Stimulated activated CD8-positive, alpha-beta memory T cell treated with anti-CD3 and anti-CD28 coated beads, Interleukin-2, amount 100 ng/mL, for 48 hours (primary cell): ENCODE results near the gene NCF4.

Experiments used
- DNase-seq, 2 donors: peaks; one replicate each; pipeline ENCODE4 v3.0.0-alpha.2; 2020; ENCODE audit warnings: low read depth in 2 of 2

NCF4 gene

DNA sequence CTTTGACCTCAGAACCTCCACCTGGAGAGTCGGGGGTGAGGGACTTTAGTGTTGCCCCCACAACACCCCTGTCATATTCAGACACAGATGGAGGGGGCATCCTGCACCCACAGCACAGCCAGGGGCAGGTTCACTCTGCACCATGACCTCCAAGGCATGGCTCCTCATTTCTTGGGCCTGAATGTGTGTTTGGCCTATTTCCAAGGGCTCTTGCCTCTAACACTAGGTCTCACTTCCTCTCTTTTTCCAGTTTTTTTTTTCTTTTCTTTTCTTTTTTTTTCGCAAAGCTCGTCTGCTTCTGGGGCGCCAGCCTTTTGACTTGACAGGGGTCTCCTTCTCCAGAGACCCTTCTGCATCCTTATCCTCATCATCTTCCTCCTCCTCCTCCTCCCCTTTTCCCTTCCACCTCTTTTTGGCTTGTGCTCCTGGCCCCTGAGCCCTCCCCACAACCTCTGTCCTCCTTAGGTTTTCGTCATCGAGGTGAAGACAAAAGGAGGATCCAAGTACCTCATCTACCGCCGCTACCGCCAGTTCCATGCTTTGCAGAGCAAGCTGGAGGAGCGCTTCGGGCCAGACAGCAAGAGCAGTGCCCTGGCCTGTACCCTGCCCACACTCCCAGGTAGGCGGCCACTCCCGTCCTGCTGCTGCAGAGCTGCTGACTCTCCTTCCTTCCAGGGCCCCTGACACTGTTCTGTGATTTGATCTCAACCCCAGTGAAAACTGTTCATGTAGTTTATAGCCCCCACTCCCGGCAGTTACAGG, 3.8 kb downstream of the NCF4 start:
- no peak for DNase-seq

DNA sequence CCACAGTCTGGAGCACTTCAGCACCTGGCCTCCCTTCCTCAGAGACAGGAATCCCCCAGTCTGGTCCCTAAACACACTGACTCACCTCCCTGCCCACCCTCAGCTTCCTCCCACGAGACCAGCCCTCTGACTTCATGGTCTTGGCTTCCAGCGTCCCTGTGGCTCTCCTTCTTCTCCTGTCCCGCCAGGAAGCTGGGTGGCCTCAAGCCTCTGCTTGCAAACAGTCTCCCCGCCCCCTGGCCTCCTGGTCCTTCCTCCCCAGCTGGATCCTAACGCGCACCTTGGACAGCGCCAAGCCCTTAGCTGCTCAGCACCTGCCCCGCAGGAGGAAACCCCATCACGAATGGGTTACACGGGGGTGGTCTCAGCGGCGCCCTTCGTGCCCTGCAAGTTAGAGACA, 4.5 kb downstream of the NCF4 start:
- no peak for DNase-seq

DNA sequence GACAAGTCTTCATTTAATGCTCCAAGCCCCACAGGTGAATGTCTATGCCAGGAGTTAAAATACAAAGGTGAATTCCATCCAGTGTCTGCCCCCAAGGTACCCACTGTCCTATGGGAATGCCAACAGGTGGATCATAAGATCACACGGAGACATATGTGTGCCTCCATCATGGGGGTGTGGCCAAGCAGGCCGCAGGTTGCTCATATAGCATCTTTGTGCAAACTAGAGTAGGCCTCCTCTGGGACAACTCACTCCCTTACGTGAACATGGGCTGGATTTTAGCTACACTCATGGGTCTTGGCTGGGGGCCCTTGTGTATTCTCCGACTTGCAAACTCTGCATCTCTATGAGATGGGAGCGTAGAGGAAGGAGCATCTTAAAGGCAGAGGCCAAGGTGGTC, 6.9 kb downstream of the NCF4 start:
- no peak for DNase-seq

DNA sequence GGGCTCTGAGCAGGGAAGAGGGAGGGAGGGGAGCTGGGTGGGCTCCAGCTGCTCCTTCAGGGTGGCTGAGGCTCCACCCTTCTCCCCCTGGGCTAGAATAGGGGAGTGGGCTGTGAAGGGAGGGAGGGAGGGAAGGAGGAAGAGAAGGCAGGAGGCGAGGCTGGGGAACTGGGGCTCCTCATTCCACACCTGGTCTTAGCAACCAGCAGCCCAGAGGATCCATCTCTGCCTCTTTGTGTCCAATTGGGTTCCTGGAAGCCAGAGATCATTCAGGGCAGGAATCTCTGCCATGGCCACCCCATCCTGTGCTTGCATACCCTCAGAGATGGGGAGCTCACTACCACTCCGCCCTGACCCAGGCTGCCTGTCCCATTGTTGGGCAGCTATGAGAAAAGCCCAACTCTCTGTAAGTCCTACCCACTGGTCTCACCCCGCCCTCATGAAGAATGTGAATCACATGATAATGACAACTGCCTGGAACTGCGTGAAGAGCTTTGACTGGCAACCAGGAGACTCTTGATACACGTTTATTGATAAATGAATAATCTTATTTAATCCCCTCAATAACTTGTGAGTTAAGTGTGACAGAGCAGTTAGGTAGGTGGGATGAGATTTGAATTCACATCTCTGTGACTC, 7.9 kb downstream of the NCF4 start:
- no peak for DNase-seq

DNA sequence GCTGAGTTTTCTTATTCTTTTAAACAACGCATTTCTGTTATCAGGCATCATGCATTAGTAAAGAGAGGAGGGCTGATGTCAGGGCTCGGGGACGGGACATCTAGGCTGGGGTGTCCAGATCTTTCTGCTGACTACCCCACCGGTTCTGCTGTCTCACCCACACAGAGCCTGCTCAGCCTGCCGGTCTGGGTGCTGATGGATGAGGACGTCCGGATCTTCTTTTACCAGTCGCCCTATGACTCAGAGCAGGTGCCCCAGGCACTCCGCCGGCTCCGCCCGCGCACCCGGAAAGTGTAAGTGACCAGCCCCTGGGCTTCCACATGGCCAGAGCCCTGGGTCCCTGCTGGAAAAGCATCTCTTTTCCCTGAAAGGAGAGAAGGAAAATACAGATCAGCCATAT, 9.4 kb downstream of the NCF4 start:
- DNase-seq, result no peak

DNA sequence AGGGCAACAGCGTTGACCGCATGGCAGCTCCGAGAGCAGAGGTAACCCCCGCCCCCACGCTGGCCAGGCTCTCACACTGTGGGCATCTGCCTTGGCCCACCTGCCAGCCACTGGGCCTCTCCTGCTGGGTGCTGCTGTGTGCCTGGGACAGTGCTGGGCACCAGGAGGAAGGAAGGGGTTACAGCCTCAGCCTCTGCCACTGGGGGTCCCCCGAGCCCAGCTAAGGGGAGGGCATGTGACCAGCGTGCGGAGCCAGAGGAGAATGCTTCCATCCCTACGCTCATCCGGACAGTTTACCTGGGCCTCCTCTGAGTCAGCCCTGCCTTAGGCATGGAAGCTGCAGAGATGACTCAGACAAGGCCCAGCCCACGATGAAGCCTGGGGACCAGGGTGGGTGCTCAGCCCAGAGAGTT, 10.9 kb downstream of the NCF4 start:
- no peak for DNase-seq

DNA sequence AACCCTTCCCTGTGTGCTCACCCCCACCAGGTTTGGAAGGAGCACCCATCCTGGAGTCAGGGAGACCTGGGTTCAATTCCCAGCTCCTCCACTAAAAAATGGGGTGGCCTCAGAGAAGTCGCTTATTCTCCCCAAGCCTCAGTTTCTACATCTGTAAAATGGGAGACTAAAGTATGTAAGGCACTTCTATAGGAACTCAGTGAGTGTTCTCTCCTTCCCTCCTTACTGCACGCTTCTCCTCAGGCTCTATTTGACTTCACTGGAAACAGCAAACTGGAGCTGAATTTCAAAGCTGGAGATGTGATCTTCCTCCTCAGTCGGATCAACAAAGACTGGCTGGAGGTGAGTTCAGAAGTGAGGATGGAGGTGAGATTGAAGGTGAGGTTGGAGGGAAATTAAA, 11.3 kb downstream of the NCF4 start:
- DNase-seq, result no peak

DNA sequence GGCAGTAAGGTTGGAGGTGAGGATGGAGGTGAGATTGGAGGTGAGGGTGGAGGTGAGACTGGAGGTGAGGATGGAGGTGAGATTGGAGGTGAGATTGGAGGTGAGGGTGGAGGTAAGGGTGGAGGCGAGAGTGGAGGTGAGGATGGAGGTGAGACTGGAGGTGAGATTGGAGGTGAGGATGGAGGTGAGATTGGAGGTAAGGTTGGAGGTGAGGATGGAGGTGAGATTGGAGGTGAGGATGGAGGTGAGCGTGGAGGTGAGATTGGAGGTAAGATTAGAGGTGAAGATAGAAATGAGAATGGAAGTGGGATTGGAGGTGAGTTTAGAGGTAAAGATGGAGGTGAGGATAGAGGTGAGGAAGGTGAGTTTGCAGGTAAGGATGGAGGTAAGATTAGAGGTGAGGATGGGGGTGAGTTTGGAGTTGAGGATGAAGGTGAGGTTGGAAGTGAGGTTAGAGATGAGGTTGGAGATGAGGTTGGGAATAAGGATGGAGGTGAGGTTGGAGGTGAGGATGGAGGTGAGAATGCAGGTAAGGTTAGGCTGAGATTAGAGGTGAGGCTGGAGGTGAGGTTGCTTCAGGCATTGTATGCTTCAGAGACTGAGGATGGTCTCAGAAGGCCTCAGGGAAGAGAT, 12.2 kb downstream of the NCF4 start:
- no peak for DNase-seq

DNA sequence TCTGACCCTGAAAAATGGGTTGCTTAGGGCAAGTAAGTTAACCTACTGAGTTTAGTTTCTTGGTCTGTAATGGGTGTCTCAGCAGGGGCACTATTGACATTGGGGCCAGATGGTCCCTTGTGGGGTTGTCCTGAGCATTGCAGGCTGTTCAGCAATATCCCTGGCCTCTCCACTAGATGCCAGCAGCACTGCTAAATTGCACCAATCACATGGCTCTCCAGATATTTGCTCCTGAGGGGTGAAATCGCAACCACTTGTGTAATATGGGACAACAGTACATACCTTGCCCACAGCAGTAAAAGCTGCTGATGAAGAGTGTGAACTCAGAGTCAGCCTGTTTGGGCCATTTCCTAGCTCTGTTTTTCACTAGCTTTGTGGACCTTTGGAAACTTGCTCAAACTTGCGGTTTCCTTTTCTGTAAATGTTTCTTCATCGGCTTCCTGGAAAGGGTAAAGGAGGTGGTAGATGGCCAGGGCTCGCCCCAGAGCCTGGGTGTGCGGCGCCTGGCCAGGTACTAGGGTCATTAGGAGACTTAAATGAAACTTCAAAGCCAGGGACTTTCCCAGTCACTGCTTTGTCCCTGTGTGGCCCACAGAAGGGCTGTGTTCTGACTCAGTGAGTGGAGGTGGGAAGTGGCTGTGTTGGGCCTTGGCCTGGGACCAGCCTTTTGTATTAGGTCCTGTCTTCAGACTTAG, 13.0 kb downstream of the NCF4 start:
- peak; percentile 28 to 42 for DNase-seq

DNA sequence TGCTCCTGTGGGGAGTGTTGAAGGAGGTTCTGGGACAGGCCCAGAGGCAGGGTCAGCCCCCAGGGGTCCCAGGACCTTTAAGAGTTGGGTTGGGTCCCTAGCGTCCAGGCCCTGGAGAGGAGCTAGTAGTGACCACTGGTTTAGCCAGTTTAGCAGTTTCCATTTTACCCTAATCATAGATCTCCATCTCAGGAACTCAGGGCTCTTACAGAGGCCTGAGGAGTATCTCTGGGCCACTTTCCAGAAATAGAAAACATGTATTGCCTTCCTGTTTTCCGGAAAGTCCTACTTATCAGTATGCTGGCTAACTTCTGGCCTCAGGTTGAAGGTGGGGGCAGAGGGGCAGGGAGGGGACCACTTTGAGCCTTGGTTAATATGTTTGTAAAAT, 13.5 kb downstream of the NCF4 start:
- no peak for DNase-seq

DNA sequence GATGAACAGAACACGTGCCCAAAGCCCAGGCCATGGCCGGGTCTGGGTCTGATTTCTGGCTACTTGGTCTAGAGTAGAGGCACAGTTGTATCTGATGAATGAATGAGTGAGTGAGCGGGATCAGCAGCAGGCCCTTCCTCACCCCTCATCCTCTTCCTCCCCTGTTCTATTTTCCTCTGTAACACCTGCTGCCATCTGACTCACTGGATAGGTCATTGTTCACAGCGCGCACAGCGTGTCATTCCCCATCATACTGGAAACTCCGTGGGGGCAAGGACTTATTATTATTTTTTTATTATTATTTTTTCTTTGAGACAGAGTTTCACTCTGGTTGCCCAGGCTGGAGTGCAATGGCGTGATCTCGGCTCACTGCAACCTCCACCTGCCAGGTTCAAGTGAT, 13.9 kb downstream of the NCF4 start:
- no peak for DNase-seq

DNA sequence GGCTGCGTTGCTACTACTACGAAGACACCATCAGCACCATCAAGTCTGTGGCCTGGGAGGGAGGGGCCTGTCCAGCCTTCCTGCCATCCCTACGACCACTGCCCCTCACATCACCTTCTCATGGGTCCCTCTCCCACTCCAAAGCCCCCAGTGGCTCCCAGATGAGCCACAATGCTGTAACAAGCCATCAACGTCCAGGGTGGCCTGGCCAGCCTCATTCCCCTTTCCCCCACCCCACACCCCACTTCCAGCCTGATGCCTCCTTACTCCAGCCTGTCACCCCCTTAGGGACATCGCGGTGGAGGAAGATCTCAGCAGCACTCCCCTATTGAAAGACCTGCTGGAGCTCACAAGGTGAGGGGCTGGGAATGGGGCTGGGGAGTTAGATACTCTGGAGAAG, 14.9 kb downstream of the NCF4 start:
- no peak for DNase-seq

DNA sequence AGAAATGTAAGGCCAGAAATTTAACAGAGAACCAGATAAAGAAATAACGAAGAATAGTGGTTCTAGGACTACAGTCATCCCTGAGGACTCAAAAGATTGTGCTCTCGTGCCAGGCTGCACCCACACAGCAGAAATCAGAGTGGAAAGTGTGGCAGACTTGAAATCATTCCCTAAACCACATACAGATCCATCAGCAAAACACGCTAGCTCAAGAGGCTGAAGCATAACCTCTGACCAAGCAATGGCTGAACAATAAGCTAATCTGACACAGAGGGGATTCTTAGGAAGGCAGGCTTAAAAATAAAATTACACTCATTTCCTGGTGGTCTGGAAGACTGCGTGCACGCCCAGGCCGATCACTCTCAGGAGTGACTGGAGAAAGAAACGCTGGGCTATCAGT, 19.0 kb downstream of the NCF4 start:
- DNase-seq, result no peak

DNA sequence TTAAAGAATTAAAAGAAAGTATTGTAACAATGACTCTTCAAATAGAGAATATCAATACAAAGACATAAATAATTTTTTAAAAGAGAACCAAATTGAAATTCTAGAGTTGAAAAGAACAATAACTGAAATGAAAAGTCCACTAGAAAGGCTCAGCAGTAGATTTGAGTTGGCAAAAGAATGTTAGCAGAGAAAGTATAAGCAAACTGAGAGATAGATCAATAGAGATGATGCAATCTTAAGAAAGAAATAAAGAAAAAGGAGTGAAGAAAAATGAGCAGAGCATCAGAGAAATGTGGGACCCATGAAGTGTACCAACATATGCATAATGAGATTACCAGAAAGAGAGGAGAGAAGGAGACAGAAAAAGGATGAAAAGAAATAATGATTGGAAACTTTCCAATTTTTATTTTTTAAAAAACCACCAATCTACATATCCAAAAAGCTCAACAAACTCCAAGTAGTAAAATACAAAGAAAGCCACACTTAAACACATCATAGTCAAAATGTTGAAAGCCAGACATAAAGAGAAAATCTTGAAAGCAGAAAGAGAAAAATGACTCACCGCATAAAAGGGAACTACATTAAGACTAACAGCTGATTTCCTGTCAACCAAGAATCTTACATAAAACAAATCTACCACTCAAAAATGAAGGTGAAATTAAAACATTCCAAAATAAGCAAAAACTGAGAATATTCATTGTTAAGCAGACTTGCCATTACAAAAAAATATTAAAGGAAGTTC, 20.9 kb downstream of the NCF4 start:
- DNase-seq, result no peak

DNA sequence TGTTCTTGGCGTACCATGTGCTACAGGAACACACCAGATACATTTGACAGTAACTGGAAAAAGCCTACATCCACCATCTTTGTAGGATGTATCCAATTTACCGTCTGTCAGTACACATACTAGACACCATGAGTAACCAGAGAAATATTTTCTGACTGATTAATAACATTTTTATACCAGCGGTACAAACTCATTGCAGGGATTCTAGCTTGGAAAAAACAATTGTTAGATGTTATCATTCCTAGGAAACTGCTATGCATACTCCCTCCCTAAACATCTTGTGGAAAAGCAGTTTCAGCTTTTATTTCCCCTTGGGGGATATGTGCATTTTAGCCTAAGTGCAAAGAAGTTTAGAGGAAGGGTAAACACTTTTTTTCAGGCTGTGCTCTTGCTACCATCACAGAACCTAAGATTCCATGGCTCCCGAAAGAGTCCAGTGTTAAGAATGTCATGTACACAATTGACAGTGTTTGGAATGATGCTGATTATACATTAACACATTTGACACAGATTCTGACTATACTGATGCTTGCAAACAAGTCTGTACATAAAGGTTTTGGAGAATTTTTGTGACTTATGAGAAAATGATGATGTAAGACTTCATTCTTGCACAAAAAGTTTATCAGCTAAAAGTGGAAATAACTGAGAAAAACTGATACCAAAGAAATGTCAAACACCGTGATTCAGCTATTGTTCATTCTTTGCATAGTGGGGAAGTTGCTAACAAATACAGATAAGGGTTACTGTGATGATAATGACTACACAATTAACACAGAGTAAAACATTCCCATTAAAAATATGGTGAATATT, 23.7 kb downstream of the NCF4 start:
- no peak for DNase-seq

DNA sequence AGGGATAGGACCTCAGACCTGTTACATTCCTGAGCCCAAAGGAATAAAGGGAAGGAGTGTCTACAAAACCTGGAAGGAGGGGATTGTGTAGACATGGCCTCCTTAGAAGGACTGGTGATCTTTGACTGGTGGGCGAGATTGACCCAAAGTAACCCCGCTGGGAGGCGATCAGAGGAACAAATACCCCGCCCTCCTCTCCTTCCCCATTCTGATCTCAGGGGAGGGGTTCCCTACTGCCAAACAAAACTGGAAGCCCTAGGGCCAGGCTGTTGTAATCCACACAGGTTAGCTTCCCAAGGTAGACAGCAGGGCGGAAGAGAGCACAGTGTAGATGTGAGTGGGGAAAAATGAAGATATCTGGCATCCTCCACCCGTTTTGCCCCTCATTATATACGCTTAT, 24.7 kb downstream of the NCF4 start:
- DNase-seq, result no peak

DNA sequence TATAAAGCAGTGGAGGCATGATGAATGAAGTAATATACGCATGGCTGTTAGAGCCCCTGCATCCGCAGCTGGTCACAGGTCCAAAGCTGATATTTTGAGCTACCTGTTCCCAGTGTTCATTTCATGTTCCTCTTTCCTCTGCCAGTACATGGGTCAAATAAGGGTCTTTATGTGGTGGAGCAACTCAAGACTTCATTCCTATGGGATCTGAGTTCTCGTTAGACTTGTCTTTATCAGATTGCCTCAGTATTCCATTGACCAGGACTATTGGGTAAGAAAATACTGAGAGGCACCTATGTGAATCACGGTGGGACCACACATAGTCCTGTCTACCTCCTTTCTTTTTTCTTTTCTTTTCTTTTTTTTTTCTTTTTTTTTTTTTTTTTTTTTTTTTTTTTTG, 25.2 kb downstream of the NCF4 start:
- DNase-seq, result no peak

DNA sequence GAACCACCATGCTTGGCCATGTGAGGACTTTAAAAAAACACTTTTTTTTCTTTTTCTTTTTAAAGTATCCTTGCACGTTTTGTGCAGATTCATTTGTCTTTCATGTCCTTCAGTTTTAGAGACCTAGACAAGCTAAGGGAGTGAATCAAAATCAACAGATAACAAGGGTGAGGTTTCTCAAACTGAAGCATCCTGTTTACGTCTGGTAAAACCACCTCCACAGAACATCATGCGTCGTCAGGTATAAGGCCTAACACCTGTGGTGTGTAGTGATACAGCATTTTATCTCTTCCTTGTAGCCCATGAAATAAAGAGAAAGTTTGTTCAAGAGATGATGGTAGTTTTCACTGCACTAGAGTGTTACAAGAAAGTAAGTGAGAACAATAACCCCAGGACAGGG, 26.4 kb downstream of the NCF4 start:
- DNase-seq, result no peak

DNA sequence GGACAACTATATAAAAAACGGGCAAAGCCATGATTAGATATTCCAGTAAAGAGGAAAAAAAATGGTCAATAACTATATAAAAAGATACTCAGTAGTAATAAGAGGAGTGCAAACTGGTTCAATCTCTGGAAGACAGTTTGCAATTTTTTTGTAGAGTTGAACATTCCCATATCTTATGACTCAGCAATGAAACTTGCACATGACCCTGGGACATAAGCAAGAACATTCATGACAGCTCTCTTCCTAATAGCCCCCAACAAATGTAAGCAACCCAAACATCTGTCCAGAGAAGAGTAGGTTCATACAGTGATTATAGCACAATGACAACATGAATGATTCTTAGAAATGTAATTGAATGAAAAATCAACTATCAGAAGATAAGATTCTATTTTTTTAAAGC, 30.8 kb downstream of the NCF4 start:
- no peak for DNase-seq

DNA sequence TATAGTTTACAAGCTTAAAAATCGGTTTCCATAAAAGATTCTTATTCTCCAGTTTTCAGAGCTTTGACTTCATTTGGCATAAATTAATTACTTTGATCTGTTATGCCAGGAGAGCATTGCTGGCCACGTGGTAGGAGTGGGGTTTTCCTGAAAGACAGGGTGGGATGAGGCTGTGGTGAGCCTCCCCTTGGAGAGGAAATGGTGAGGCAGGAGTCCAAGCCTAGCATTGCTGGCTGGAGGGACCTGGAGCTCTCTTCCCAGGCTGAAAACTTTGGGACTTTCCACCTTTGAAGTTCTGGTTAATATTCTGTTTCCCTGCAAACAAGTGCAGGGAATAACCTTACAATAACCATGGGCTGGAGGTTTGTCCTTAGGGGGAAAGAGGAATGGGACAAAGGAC, 31.5 kb downstream of the NCF4 start:
- no peak for DNase-seq

DNA sequence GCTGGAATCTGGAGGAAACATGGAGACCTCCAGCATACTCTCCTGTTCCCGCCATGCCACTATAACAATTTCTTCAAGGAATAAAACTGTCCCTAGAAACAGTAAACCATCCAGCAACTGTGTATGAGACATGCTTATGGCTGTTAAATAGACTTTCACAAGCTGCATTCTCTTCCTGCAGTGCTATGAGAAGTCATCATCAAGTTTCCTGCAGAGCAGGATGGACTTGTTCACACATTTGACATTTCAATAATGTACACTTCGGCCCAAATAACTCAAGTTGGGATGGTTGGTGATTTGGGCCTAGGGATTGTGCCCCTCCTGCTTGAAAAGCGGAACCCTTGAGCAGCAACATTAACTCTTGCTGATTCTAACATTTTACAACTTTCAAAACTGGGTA, 32.5 kb downstream of the NCF4 start:
- DNase-seq, result no peak
